Islet of Langerhans (tissue), 1 donor: ENCODE results near the gene GABRP.
"Not testable (repeated sequence)": the region's sequence is repeated elsewhere in the genome, so short reads cannot be mapped to it uniquely, and the experiment has no call there.

Experiments used
- FAIRE-seq: peaks from one replicate; lab custom pipeline; 2011; peaks lifted over from hg19 to GRCh38; lab: Jason Lieb, UNC

Gene GABRP

DNA sequence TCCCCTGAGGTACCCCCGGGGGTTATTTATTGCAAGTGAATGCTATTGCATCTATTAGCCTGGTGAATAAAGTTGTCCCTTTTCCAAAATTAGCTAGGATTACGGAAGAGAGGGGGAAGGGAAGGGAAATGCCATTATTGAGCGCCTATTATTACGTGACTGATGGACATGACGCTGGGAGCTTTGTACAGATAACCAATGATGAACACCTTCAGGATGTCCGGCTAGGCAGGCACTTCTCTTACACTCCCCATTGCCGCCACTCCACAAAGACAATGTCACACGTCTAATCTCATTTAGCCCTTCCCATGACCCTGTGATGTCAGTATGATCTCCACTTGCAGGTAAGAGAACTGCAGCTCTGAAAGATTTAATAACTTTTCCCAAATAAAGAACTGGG is 9.4 kb downstream of the GABRP start:
- no peak for FAIRE-seq

DNA sequence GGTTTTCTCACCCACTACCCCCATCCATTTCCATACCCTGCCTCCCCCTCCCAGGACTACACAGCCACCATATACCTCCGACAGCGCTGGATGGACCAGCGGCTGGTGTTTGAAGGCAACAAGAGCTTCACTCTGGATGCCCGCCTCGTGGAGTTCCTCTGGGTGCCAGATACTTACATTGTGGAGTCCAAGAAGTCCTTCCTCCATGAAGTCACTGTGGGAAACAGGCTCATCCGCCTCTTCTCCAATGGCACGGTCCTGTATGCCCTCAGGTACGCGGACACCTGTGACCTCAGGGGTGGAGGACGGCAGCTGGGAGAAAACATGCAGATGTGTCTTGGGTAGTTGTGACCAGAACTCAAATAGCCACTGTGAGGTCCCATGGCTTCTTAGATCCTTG is 11.6 kb downstream of the GABRP start:
- FAIRE-seq = no peak

DNA sequence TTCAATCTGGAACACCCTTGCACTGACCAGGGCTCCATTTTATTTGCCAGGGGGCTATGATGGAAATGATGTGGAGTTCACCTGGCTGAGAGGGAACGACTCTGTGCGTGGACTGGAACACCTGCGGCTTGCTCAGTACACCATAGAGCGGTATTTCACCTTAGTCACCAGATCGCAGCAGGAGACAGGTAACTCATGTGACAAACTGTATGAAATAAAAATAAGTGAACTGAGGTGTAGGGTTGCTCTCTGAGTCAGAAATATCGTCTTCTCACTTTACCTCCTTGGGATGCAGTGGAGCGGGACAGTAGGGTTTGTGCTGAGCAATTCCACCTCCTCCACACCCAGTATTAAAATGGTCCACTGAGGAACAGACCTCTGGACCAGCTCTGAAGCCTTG is 22.1 kb downstream of the GABRP start:
- no peak for FAIRE-seq

DNA sequence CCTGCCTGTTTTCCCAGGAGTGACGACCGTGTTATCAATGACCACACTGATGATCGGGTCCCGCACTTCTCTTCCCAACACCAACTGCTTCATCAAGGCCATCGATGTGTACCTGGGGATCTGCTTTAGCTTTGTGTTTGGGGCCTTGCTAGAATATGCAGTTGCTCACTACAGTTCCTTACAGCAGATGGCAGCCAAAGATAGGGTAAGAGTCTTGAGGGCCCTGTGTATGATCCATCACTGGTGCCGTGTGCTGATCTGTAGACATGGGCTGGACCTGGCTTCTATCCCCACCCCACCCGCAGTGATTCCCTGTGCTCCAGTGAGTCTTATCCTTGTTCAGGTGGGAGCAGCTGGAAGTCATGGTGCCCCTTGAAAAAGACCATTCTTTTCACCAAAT is 26.0 kb downstream of the GABRP start:
- FAIRE-seq = no peak

GRCh38 chr5:170811719-170812118 is 28.2 kb downstream of the GABRP start:
- no peak for FAIRE-seq

DNA sequence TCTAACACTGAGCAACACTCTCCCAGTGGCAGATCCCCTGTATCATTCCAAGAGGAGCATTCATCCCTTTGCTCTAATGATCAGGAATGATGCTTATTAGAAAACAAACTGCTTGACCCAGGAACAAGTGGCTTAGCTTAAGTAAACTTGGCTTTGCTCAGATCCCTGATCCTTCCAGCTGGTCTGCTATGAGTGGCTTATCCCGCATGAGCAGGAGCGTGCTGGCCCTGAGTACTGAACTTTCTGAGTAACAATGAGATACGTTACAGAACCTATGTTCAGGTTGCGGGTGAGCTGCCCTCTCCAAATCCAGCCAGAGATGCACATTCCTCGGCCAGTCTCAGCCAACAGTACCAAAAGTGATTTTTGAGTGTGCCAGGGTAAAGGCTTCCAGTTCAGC is 29.7 kb downstream of the GABRP start:
- FAIRE-seq = no peak

- no peak for FAIRE-seq
Observed at GRCh38 chr5:170817195-170817594, 33.7 kb downstream of the GABRP start.

DNA sequence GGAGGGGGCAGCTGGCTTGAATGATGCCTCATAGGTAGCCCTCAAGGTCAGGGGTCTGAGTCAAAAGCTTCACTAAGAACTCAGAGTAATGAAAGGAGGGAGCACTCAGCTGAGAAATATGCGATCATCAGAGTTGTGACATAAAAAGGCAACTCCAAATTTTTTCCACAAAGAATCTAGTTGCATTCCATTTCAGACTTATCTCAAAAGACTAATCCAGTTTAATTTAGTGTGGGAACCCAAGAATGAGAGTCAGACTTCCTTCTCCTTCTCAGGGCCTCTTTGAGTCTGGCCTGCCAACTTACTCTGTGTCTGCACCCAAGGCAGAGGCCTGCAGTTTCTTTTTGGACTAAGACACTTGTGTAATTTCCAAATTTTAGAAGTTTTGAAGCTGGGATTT is 34.7 kb downstream of the GABRP start:
- FAIRE-seq = no peak

DNA sequence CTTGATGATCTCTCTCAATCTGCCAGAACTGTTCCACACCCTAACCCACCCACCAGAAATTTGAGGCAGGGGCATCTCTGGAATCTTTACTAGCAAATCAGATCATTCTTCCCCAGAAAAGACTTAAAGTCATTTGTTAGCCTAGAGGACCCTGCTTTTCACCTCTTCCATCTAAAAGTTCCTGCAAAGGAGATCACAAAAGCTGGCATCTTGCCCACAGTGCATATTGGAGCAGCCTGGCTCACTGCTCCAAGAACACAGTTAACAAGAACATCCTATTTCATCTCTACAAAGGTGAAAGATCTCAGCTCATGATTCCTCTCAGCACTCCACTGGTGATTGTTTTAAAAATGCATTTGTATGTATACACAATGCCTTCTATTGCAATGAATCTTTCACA is 36.3 kb downstream of the GABRP start:
- no peak for FAIRE-seq

- FAIRE-seq = no peak
Observed at GRCh38 chr5:170821257-170821800, 37.8 kb downstream of the GABRP start.

GRCh38 chr5:170826117-170826516 is 42.6 kb downstream of the GABRP start:
- FAIRE-seq = no peak

GRCh38 chr5:170832241-170832640 is 48.7 kb downstream of the GABRP start:
- no peak for FAIRE-seq

- FAIRE-seq = not testable (repeated sequence)
Observed at GRCh38 chr5:170833981-170834380, 50.5 kb downstream of the GABRP start.

DNA sequence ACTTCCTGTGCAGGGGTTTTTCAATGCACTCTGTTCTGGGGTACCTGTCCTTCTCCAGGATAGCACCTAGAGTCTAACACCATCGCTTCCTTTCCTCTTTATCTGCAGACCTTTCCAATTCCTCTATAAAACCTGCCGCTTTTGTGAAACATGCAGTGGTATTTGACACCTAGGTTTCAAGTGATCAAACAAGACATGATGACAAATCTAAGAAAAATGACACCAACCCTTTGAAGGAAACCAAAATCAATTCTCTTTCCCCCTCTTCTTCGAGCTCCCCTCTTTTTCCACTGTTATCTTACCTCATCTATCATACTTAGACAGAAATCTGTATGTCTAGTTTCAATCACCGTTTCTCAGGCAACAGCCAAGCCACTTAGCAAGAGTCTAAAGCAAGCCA is 52.7 kb downstream of the GABRP start:
- FAIRE-seq = no peak

- no peak for FAIRE-seq
Observed at GRCh38 chr5:170843870-170844269, 60.3 kb downstream of the GABRP start.

DNA sequence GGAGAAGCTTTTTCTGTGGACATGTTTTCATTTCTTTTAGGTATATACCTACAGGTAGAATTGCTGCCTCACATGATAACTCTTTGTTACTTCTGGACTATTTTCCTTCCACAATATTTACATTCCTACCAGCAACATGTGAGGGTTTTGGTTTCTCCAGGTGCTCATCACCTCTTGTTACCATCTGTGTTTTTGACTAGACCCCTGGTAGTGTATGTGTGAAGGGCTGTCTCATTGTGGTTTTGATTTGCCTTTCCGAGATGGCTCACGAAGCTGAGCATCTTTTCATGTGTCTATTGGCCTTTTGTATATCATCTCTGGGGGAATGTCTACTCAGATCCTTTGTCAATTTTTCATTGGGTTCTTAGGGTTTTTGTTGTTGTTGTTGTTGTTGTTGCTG is 61.1 kb downstream of the GABRP start:
- no peak for FAIRE-seq

DNA sequence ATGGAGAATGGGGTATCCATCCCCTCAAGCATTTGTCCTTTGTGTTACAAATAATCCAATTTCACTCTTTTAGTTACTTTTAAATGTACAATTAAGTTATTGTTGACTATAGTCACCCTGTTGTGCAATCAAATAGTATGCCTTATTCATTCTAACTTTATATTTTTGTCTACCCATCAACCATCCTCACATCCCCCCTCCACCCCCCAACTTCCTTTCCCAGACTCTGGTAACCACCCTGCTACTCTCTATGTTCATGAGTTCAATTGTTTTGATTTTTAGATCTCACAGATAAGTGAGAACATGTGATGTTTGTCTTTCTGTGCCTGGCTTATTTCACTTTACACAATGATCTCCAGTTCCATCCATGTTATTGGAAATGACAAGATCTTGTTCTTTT is 62.9 kb downstream of the GABRP start:
- no peak for FAIRE-seq

DNA sequence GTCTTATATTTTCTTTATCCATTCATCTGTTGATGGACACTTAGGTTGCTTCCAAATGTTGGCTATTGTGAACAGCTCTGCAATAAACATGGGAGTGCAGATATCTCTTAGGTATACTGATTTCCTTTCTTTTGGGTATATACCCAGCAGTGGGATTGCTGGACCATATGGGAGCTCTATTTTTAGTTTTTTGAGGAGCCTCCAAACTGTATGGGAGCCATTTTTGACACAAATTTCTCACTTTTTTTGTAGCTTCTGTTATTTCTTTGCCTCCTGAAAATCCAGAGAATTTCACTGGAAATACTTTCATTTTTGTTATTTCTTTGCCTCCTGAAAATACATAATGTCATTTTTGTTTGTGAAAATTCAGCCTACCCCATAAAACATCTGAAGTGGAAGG is 63.3 kb downstream of the GABRP start:
- FAIRE-seq = no peak

DNA sequence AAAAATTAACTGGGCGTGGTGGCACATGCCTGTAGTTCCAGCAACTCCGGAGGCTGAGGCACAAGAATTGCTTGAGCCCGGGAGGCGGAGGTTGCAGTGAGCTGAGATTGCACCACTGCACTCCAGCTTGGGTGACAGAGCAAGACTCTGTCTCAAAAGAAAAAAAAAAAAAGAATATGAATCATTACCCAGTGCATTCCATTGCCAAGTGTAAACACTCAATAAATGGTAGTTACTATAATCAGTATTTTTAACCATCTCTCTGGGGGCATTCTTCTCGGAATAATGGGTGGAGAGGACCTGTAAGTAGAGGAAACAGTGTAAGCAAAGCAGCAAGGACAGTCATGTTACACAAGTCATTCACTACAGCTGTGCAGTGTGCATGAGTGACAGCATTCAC is 64.5 kb downstream of the GABRP start:
- FAIRE-seq = no peak

DNA sequence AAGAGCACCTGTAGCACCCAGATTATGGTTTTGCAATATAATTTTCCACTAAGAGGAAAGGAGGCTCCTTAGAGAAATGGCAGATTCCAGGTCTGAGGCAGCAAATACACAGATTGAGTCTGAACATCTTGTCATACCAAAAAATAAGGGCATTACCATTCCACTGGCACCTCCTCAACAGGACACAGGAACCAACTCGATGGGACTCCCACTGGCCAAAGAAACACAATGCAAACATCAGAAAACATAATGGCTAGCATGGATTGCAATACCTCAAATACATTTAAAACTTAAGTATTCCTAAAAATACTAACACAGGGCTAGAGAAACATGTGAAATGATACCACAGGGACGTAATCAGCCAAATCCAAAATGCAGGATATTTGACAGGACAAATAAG is 65.8 kb downstream of the GABRP start:
- no peak for FAIRE-seq

- FAIRE-seq = no peak
Observed at GRCh38 chr5:170854566-170854965, 71.0 kb downstream of the GABRP start.

- no peak for FAIRE-seq
Observed at GRCh38 chr5:170857066-170857465, 73.5 kb downstream of the GABRP start.

DNA sequence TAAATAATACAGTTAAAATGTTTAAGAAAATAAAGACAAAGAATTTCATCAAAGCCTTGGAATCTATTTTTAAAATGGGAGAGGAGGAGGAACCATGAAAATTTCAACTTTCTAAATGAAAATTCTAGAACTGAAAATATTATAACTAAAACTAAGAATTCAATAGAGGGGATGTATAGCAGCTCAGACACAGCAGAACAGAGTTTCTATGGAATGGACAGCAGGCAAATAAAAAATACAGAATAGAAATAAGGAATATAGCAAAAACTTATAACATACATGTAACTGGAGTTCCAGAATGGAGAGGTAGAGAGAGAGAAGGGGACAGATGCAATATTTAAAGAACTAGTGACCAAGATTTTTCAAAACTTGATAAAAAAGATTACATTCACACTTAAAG is 76.9 kb downstream of the GABRP start:
- FAIRE-seq = no peak

DNA sequence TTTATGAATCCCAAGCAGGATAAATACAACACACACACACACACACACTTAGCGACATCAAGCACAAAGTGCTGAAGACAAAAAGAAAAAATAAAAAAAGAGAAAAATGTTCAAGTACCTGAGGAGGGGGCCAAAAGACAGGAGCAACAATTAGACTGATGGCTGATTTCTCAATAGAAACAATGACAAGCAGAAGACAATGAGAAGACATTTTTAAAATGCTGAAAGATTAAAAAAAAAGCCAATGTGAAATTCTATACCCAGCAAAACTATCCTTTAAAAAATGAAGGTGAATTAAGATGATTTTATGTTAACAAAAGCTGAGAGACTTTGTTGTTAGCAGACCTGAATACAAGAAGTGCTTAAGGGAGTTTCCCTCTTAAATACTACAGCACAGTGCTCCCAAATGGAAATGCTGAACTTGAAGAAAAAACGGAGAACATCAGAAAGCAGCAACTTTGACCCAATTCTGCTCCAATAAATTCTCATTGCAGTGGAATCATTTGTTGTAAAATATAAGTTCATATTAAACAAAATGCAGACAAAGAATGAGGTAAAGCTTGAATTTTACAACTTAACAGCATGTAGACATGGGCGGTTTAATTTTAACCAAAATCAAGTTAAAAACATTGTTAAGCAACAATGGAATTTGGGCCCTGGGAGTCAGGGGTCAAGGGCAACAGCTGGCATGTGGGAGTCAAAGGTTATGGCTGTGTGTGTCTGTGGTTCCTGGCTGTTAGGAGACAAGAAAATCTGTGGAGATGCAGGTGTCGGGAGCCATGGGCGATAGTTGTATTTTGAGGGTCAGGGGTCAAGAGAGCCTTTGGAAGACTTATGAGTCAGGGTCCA is 77.5 kb downstream of the GABRP start:
- FAIRE-seq = no peak

DNA sequence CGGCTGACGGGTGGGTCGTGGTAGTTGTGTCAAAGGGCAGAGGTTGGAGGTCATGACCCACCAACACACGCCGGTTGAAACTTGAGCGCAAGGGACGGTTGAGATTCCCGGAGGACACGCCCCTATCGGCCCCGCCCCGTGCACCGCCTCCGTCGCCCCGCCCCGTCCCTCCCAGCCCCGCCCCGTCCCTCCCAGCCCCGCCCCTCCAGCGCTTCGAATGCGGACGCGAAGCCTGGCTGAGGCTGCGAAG is 78.1 kb downstream of the GABRP start:
- FAIRE-seq = no peak
